Measurements from ENCODE around the gene PRG3.

GRCh38 chr11:57349491-57350274 lies 31.3 kb downstream of the PRG3 start:
- TF ChIP-seq, protein P1, sequence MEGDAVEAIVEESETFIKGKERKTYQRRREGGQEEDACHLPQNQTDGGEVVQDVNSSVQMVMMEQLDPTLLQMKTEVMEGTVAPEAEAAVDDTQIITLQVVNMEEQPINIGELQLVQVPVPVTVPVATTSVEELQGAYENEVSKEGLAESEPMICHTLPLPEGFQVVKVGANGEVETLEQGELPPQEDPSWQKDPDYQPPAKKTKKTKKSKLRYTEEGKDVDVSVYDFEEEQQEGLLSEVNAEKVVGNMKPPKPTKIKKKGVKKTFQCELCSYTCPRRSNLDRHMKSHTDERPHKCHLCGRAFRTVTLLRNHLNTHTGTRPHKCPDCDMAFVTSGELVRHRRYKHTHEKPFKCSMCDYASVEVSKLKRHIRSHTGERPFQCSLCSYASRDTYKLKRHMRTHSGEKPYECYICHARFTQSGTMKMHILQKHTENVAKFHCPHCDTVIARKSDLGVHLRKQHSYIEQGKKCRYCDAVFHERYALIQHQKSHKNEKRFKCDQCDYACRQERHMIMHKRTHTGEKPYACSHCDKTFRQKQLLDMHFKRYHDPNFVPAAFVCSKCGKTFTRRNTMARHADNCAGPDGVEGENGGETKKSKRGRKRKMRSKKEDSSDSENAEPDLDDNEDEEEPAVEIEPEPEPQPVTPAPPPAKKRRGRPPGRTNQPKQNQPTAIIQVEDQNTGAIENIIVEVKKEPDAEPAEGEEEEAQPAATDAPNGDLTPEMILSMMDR (IDR thresholded peaks at IDR 0.05 in 2 of 3, conservative IDR thresholded peaks at IDR 0.05 in 1 of 3; ENCODE audit: borderline replicate concordance in 1 of 3, insufficient read depth in 1 of 3, low read depth in 2 of 3, low read length in 2 of 3): peak; percentile 54 to 91 (median 88)
- TF ChIP-seq, protein P2, sequence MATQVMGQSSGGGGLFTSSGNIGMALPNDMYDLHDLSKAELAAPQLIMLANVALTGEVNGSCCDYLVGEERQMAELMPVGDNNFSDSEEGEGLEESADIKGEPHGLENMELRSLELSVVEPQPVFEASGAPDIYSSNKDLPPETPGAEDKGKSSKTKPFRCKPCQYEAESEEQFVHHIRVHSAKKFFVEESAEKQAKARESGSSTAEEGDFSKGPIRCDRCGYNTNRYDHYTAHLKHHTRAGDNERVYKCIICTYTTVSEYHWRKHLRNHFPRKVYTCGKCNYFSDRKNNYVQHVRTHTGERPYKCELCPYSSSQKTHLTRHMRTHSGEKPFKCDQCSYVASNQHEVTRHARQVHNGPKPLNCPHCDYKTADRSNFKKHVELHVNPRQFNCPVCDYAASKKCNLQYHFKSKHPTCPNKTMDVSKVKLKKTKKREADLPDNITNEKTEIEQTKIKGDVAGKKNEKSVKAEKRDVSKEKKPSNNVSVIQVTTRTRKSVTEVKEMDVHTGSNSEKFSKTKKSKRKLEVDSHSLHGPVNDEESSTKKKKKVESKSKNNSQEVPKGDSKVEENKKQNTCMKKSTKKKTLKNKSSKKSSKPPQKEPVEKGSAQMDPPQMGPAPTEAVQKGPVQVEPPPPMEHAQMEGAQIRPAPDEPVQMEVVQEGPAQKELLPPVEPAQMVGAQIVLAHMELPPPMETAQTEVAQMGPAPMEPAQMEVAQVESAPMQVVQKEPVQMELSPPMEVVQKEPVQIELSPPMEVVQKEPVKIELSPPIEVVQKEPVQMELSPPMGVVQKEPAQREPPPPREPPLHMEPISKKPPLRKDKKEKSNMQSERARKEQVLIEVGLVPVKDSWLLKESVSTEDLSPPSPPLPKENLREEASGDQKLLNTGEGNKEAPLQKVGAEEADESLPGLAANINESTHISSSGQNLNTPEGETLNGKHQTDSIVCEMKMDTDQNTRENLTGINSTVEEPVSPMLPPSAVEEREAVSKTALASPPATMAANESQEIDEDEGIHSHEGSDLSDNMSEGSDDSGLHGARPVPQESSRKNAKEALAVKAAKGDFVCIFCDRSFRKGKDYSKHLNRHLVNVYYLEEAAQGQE (IDR thresholded peaks at IDR 0.05; ENCODE audit: low read depth): no peak
